Fibroblast of mammary gland (primary cell): ENCODE data around the gene CDC34.

Experiments
- DNase-seq: peaks from one replicate; pipeline ENCODE4 v3.0.0-alpha.2; 2010; ENCODE audit warnings: low read depth
- H3K4me3 ChIP-seq: 2 replicates; pipeline ENCODE4 v1.5.1; 2011; ENCODE audit warnings: low read depth, mild to moderate bottlenecking, low read length, moderate library complexity; ENCODE audit not compliant: control insufficient read depth
- TF ChIP-seq, protein P1 (sequence below): conservative IDR thresholded peaks from 2 replicates; pipeline ENCODE4 v1.5.1; 2011; ENCODE audit warnings: low read depth, low read length, inconsistent platforms; ENCODE audit not compliant: control insufficient read depth, insufficient read depth

Gene CDC34

DNA sequence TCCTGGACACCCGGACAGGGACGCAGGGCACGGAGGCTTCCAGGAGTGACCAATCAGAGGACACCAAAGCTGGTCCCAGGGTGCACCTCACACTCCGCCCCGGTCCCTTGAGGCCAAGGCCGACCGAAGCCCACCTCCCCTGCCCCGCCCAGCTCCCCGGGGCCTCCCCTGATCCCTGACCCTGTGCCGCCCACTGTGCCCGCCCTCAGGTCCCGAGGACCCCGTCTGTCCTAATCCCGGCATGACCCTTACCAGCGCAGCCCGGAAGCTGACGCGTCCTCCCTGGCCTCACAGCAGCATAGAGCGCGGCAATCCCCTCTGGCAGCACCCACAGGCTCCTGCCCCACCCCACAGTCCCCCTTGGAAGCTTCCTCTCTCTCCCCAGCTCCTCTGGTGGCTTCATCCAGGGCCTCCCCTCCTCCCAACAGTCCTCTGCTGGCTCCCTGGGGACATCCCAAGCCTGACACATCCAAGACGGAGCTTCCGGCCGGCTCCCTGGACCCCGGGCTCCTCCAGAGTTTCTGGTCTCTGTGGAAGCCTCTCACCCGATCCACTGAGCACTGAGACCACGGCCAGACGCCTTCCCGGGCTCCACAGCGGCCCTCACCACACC, 7.4 kb upstream of the CDC34 start:
- H3K4me3 ChIP-seq: no peak overlapping the region
- TF ChIP-seq, protein P1, sequence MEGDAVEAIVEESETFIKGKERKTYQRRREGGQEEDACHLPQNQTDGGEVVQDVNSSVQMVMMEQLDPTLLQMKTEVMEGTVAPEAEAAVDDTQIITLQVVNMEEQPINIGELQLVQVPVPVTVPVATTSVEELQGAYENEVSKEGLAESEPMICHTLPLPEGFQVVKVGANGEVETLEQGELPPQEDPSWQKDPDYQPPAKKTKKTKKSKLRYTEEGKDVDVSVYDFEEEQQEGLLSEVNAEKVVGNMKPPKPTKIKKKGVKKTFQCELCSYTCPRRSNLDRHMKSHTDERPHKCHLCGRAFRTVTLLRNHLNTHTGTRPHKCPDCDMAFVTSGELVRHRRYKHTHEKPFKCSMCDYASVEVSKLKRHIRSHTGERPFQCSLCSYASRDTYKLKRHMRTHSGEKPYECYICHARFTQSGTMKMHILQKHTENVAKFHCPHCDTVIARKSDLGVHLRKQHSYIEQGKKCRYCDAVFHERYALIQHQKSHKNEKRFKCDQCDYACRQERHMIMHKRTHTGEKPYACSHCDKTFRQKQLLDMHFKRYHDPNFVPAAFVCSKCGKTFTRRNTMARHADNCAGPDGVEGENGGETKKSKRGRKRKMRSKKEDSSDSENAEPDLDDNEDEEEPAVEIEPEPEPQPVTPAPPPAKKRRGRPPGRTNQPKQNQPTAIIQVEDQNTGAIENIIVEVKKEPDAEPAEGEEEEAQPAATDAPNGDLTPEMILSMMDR: no peak
- peak; percentile 36 for DNase-seq

DNA sequence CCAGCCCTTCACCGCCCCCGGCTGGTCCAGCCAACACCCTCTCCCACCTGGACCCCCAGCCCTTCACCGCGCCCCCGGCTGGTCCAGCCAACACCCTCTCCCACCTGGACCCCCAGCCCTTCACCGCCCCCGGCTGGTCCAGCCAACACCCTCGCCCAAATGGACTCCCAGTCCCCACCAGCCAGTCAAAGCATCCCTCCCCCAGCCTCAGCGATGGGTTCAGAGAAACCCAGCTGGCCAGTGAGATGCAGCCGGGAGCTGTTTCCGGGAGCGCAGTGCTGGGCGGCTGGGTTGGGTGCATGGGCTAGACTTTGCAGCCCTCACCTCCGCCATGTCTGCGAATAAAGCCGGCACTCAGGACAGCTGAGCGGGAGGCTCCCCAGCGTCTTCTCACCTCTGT, 6.5 kb upstream of the CDC34 start:
- H3K4me3 ChIP-seq: no peak overlapping the region
- TF ChIP-seq, protein P1: no peak
- DNase-seq: no peak

DNA sequence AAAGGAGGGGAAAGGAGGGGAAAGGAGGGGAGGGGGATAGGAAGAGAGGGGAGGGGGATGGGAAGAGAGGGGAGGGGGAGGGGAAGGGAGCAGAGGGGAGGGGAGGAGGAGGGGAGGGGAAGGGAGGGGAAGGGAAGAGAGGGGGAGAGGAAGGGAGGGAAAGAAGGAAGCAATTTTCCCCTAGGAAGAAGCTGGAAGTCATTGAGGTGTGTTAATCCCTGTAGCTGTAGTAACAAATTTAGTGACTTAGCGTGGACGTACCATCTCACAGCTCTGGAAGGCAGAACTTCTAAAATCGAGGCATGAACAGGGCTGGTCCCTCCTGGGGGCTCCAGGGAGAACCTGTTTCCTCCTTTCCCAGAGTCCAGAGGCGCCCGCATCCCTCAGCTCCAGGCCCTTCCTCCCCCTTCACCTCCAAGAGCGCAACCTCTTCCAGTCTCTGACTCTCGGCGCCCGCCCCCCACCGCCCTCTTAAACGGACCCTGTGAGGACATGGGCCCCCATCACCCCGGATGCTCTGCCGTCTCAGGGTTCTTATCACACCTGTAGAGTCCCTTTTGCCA, 5.6 kb upstream of the CDC34 start:
- no peak overlapping the region for H3K4me3 ChIP-seq
- DNase-seq: no peak

DNA sequence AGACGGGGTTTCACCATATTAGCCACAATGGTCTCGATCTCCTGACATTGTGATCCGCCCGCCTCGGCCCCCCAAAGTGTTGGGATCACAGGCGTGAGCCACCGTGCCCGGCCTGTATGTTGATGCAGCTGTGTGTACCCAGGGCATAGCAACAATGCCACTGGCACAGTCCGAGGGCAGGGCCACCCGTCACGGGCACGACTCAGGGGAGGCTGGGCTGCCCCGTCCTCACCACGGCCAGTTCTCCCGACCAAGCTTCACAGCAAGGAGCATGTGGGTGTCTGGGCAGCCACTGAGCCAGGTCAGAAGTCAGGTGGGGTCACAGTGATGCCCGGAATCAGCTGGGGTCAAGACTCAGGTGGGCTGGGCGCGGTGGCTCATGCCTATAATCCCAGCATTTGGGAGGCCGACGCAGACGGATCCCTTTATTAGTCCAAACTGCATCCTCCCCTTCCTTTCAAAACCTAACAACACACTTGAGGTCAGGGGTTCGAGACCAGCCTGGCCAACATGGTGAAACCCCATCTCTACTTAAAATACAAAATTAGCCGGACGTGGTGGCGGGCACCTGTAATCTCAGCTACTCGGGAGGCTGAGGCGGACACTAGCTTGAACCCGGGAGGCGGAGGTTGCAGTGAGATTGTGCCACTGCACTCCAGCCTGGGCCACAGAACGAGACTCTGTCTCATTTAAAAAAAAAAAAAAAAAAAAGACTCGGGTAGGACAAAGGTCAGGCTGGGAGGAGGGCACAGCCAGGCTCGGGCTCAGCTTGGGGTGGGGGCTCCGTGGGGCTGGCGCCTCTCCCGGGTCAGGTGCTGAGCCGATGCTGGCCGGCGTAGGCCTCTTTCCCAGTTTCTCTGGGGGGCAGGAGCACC, 1.2 kb upstream of the CDC34 start:
- DNase-seq: no peak
- H3K4me3 ChIP-seq: peak overlapping the region; percentile 59
- TF ChIP-seq, protein P1: no peak

More for the DNA sequence above, 5.6 kb upstream of the CDC34 start:
- TF ChIP-seq, protein P1: no peak

DNA sequence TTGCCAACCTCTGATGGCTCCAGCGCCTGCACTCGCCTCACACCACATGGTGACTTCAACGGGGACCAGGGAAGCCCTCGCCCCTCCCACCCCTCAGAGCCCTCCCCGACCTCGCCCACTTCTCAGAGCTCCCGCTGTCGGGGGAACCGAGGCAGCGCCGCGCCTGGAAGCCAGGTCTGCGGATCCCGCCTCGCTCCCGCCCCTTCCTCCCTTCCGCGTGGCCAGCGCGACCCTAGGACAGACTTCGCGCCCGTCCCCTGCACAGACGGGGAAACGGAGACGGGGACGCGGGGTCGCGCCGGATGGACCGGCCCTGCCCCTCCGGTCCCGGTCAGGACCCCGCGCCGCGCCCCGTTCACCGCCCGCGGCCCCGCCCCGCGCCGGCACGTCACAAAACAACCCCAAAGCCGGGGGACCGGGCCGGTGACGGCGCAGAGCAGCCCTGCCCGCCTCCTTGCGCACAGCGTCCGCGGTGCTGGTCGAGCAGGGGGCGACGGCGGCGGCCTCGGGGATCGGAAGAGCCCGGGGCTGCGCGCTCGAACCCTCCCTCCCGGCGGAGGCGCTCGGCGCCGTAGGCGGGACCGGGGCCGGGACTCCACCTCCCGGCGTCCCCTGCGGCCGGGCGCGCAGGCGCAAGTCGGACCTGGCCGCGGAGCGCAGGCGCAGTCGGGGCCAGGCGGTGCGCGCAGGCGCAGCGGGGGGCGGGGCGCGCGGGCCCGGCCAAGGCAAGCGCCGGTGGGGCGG, 379 bp upstream of the CDC34 start:
- DNase-seq: peak; percentile 72
- TF ChIP-seq, protein P1: no peak
- H3K4me3 ChIP-seq: peak overlapping the region; percentile 59
